ENCODE results near the gene UNC45A. TPM values are rescaled to one million over a fixed set of nuclear protein-coding genes. Genes with fewer than 3 reads are reported as not detected.

UNC45A gene
- polyA plus RNA-seq, 1 donor (not counting 4 experiments of a cell fraction or from before 2014, with no cell fraction given): 63.1 TPM

GRCh38 chr15:90889736-90890456 is 45.2 kb upstream of the UNC45A start:
- H2AFZ ChIP-seq (ENCODE audit: control insufficient read depth, low read length): no peak overlapping the region
- dilution Hi-C loops (cut with MboI; ENCODE audit: extremely low pct_ligation_motif_present, low sequenced_read_pairs): no loop called here
- no peaks in the 10 kb centered on the region for H4K20me1 ChIP-seq (ENCODE audit: control insufficient read depth, extremely low read depth, insufficient read depth, low read length)
- no peak overlapping the region for H3K9ac ChIP-seq (ENCODE audit: control insufficient read depth, extremely low read depth, insufficient read depth, low read length)
- TF ChIP-seq CTCF (optimal IDR thresholded peaks at IDR 0.05 in 1 of 3, IDR thresholded peaks at IDR 0.05 in 1 of 3, conservative IDR thresholded peaks at IDR 0.05 in 1 of 3; ENCODE audit: extremely low read depth in 1 of 3, insufficient read depth in 2 of 3, low read length in 3 of 3) (no peak), EZH2 (IDR thresholded peaks at IDR 0.05; ENCODE audit: low read length) (no peak)
- H3K36me3 ChIP-seq (ENCODE audit: control insufficient read depth in 2 of 2, extremely low read depth in 1 of 2, insufficient read depth in 2 of 2, low read length in 2 of 2): no peaks in the 10 kb centered on the region
- no peaks in the 10 kb centered on the region for H3K9me3 ChIP-seq (ENCODE audit: control insufficient read depth, low read depth, low read length)
- no peak for FAIRE-seq
- H3K27ac ChIP-seq (ENCODE audit: control insufficient read depth, insufficient read depth, low read length): no peak overlapping the region
- H3K4me1 ChIP-seq (ENCODE audit: control insufficient read depth, extremely low read depth, insufficient read depth, low read length): no peaks in the 10 kb centered on the region
- no peaks in the 10 kb centered on the region for H3K9me1 ChIP-seq (ENCODE audit: control insufficient read depth, extremely low read depth, insufficient read depth, low read length)
- H3K4me3 ChIP-seq (ENCODE audit: control insufficient read depth in 2 of 3, extremely low read depth in 1 of 3, insufficient read depth in 2 of 3, low read depth in 1 of 3, low read length in 3 of 3): no peak overlapping the region
- H3K27me3 ChIP-seq (ENCODE audit: control insufficient read depth, extremely low read depth, insufficient read depth, low read length): no peaks in the 10 kb centered on the region
- DNase-seq (ENCODE audit: low read depth, low spot score): no peak
- H3K79me2 ChIP-seq (ENCODE audit: control insufficient read depth, insufficient read depth, low read length): no peaks in the 10 kb centered on the region
- no peak overlapping the region for H3K4me2 ChIP-seq (ENCODE audit: control insufficient read depth, extremely low read depth, insufficient read depth, low read depth, low read length)

- Histone ChIP-seq H2AFZ (ENCODE audit: control insufficient read depth, low read length) (no peak overlapping the region), H3K36me3 (ENCODE audit: control insufficient read depth in 2 of 2, extremely low read depth in 1 of 2, insufficient read depth in 2 of 2, low read length in 2 of 2) (no peaks in the 10 kb centered on the region), H3K4me1 (ENCODE audit: control insufficient read depth, extremely low read depth, insufficient read depth, low read length) (no peaks in the 10 kb centered on the region), H4K20me1 (ENCODE audit: control insufficient read depth, extremely low read depth, insufficient read depth, low read length) (no peaks in the 10 kb centered on the region), H3K9ac (ENCODE audit: control insufficient read depth, extremely low read depth, insufficient read depth, low read length) (no peak overlapping the region), H3K9me1 (ENCODE audit: control insufficient read depth, extremely low read depth, insufficient read depth, low read length) (no peaks in the 10 kb centered on the region), H3K4me3 (ENCODE audit: control insufficient read depth in 2 of 3, extremely low read depth in 1 of 3, insufficient read depth in 2 of 3, low read depth in 1 of 3, low read length in 3 of 3) (no peak overlapping the region), H3K4me2 (ENCODE audit: control insufficient read depth, extremely low read depth, insufficient read depth, low read depth, low read length) (no peak overlapping the region), H3K27ac (ENCODE audit: control insufficient read depth, insufficient read depth, low read length) (no peak overlapping the region), H3K27me3 (ENCODE audit: control insufficient read depth, extremely low read depth, insufficient read depth, low read length) (no peaks in the 10 kb centered on the region), H3K79me2 (ENCODE audit: control insufficient read depth, insufficient read depth, low read length) (no peaks in the 10 kb centered on the region), H3K9me3 (ENCODE audit: control insufficient read depth, low read depth, low read length) (no peaks in the 10 kb centered on the region)
- FAIRE-seq: no peak
- dilution Hi-C loops (cut with MboI; ENCODE audit: extremely low pct_ligation_motif_present, low sequenced_read_pairs): no loop called here
- no peak for DNase-seq (ENCODE audit: low read depth, low spot score)
- TF ChIP-seq CTCF (optimal IDR thresholded peaks at IDR 0.05 in 1 of 3, IDR thresholded peaks at IDR 0.05 in 1 of 3, conservative IDR thresholded peaks at IDR 0.05 in 1 of 3; ENCODE audit: extremely low read depth in 1 of 3, insufficient read depth in 2 of 3, low read length in 3 of 3) (no peak), EZH2 (IDR thresholded peaks at IDR 0.05; ENCODE audit: low read length) (no peak)
These were observed 44.2 kb upstream of the UNC45A start for GRCh38 chr15:90890839-90891238.

Data from keratinocyte (primary cell).